Measurements from ENCODE around the gene WDR59. TPM values are rescaled to one million over a fixed set of nuclear protein-coding genes. Genes with fewer than 3 reads are reported as not detected.

WDR59 gene
- total and polyA plus RNA-seq, 2 experiments from 2014 or later = 38.7 to 54.5 TPM

- TF ChIP-seq ZNF114 (CRISPR knock-in tag; IDR thresholded peaks at IDR 0.05) (no peak), ZNF331 (CRISPR knock-in tag; IDR thresholded peaks at IDR 0.05; ENCODE audit: low read depth) (no peak), ZNF462 (CRISPR knock-in tag; IDR thresholded peaks at IDR 0.05) (no peak), POLR2AphosphoS5 (IDR thresholded peaks at IDR 0.05; ENCODE audit: low read depth) (no peak), EZH2phosphoT487 (IDR thresholded peaks at IDR 0.05; ENCODE audit: unreplicated experiment) (no peak), CREB1 (CRISPR knock-in tag; IDR thresholded peaks at IDR 0.05; ENCODE audit: low read depth) (no peak), REST (IDR thresholded peaks at IDR 0.05; ENCODE audit: unreplicated experiment) (no peak), JUNB (IDR thresholded peaks at IDR 0.05; ENCODE audit: unreplicated experiment) (no peak), EZH2 (IDR thresholded peaks at IDR 0.05; ENCODE audit: low read depth, unreplicated experiment) (no peak), NANOG (IDR thresholded peaks at IDR 0.05; ENCODE audit: borderline replicate concordance) (no peak), CTCF (conservative IDR thresholded peaks at IDR 0.05; ENCODE audit: low read depth in 2 of 2) (no peak), ETS1 (IDR thresholded peaks at IDR 0.05) (no peak), STAT1 (IDR thresholded peaks at IDR 0.05; ENCODE audit: unreplicated experiment) (no peak)
- Mint-ChIP-seq H3K27me3 (ENCODE audit: insufficient read depth, low read depth, poor library complexity) (peaks cover 2% of the 10 kb centered on the region), H3K4me1 (peaks cover 5% of the 10 kb centered on the region; the same call in 2 of the 3 replicates), H3K4me3 (no peak overlapping the region), H3K36me3 (ENCODE audit: low read depth) (no peaks in the 10 kb centered on the region), H3K9me3 (no peaks in the 10 kb centered on the region), H3K27ac (no peak overlapping the region)
- H3K4me3 ChIP-seq = no peak overlapping the region
- H4K20me1 ChIP-seq (replicated peaks; ENCODE audit: insufficient read depth) = no peaks in the 10 kb centered on the region
- H3K27me3 ChIP-seq (ENCODE audit: insufficient read depth) = no peaks in the 10 kb centered on the region
- ATAC-seq = no peak
- no peaks in the 10 kb centered on the region for H3K4me1 ChIP-seq (ENCODE audit: insufficient read depth)
- H3K9me2 ChIP-seq (ENCODE audit: insufficient read depth) = no peaks in the 10 kb centered on the region
- DNase-seq (ENCODE audit: low spot score) = no peak
- H3K79me2 ChIP-seq (replicated peaks; ENCODE audit: insufficient read depth) = no peaks in the 10 kb centered on the region
- no peak overlapping the region for H2AFZ ChIP-seq
- no peaks in the 10 kb centered on the region for H3K36me3 ChIP-seq (ENCODE audit: insufficient read depth)
- H3F3A ChIP-seq (replicated peaks; ENCODE audit: low read depth) = no peaks in the 10 kb centered on the region
- no peak overlapping the region for H3K27ac ChIP-seq (ENCODE audit: low read depth)
- no peak overlapping the region for H3K4me2 ChIP-seq
Measured at GRCh38 chr16:74844041-74844980, 140.6 kb downstream of the WDR59 start.
